OCI-LY7 (cell line): ENCODE measurements around the gene NRAP.

Experiments
- CTCF ChIP-seq: fragments of 200-600 bp; sonication (generic); conservative IDR thresholded peaks from 2 replicates; pipeline ENCODE4 v1.5.1; 2014; ENCODE audit warnings: mild to moderate bottlenecking, antibody characterized with exemption, low read length, moderate library complexity, mixed read lengths
- EZH2phosphoT487 ChIP-seq: fragments of 200-600 bp; sonication (generic); IDR thresholded peaks from 2 replicates; pipeline ENCODE4 v1.6.1; 2018; ENCODE audit warnings: low read depth, borderline replicate concordance, mild to moderate bottlenecking, mixed run types, antibody characterized with exemption, low read length, moderate library complexity, mixed read lengths

GRCh38 chr10:113562704-113563103, 101.1 kb downstream of the NRAP start:
- TF ChIP-seq CTCF = no peak
- TF ChIP-seq EZH2phosphoT487 = no peak
